HG03025 (cell line): ENCODE data around the gene TRMT61A.
"Not testable (repeated sequence)": the region's sequence is repeated elsewhere in the genome, so short reads cannot be mapped to it uniquely, and the experiment has no call there.

Experiments
- ATAC-seq: cut with Tn5 transposase; IDR thresholded peaks from one replicate; pipeline ENCODE4 v1.9.1; 2021; ENCODE audit warnings: mild to moderate bottlenecking, moderate library complexity; ENCODE audit not compliant: unreplicated experiment, low FRiP score

Gene TRMT61A

DNA sequence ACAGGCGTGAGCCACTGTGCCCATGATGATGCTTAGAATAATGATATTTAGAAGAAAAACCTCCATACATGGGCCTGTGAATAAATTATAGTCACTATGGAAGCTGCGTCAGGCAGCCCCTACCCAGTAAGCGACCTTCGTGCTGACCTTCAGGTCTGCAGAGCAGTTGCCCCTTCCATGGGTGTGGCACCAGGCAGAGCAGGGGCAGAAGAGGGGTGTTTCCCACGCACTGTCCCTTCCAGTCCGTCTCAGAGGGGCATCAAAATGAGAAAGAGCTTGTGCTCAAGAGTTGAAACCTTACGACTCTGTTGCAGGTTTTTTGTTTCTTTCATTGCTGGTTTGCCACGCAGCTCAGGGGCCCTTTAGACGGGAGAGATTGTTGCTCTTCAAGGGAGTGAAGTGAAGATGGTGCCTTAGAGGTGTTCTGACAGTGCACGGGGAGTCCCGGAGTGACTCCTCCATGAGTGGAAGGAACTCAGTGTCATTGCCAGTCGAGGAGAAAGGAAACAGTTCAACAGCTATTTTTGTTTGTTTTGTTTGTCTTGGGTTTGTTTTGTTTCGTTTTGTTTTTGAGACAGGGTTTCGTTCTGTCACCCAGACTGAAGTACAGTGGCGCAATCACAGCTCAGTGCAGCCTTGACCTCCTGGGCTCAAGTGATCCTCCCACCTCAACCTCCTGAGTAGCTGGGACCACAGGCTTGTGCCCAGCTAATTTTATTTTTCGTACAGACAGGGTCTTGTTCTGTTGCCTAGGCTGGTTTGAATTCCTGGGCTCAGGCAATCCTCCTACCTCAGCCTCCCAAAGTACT is 20.3 kb upstream of the TRMT61A start:
- no peak for ATAC-seq

DNA sequence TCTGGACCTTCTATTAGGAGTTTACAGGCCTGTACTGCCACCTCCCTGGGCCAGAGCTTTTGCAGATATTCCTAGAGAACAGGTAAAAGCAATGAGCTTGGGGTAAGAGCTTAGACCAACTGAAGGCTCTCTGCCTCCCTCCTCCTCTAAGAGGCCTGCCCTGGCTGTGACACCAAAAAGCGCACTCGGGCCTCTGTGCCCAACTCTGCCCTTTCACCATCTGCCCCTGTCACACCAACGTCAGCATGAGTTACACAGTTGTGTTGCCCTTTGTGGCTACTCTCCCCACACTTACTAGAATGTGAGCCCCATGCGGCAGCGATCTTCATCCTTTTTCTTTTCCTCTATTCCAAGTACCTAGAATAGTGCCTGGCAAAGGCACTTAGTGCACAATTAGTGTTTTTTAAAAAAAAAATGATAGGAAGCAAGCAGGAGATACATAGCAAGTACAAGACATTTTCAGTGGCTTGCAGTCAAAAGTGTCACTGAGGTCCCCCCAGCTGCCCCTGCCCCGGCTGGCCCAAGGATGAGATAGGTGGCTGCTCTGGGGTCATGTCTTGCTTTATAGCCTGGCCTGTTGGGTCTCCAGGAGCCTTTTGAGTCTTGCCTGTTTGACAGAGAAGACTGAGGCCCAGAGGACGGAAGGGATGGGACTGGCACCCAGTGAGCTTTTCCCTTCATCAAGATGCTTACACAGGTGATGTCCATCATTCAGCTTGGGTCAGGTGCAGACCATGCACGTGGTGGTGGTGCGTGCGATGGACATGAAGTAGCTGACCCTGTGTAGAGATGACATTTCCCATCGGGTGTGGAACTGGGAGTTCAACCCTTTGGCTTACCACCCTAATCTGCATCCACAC is 18.9 kb upstream of the TRMT61A start:
- ATAC-seq: no peak

DNA sequence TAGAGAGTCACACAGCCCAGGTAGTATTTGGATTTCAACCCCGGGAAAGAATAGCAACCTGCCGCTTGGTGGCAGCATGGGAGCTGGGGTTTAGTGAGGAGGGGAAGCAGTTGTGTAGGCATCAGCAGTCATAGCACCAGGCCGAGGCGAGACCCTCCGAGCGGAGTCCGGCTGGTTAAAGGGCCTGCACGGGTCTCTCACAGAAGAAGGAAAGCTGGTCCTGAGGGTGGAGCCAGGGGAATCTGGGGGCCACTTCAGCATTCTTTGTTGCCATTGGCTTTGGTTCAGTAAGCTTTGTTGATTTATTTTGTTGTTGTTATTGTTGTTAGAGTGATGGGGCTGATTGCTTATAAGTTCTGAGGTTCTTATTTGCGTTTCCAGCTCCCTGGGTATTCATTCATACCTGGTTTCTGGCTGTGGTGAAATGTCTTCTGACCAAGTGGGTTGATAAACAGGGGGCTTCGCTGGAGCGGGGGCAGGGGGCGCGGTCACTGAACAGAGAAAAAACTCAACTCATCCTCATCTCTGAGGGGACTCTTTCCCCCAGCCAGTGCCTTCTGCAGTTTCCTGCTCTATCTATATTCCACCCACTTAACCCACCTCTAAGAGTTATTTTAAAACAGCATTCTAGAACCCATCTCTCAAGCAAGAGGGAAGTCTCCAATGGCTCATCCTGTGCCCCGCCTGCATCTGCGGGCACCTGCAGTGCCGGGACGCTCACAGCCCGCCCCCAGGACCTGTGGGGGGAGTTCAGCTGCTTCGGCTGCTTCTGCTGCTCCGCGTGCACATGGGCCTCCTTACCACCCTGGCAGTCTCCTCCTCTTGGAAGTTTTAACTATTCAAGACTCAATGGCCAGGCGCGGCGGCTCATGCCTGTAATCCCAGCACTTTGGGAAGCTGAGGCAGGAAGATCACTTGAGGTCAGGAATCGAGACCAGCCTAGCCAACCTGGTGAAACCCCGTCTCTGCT is 18.0 kb upstream of the TRMT61A start:
- ATAC-seq: no peak

DNA sequence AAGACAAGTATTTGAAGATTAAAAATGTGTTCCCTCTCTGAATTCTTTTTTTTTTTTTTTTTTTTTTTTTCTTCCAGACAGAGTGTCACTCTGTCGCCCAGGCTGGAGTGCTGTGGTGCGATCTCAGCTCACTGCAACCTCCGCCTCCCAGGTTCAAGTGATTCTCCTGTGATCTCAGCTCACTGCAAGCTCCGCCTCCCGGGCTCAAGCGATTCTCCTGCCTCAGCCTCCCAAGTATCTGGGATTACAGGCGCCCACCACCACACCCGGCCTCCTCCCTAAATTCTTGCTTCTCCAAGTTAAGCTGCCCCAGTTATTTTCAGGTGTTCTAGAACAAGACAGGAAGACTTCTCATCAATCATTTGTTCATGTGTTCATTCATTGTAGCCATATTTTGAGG is 16.8 kb upstream of the TRMT61A start:
- ATAC-seq: not testable (repeated sequence)

DNA sequence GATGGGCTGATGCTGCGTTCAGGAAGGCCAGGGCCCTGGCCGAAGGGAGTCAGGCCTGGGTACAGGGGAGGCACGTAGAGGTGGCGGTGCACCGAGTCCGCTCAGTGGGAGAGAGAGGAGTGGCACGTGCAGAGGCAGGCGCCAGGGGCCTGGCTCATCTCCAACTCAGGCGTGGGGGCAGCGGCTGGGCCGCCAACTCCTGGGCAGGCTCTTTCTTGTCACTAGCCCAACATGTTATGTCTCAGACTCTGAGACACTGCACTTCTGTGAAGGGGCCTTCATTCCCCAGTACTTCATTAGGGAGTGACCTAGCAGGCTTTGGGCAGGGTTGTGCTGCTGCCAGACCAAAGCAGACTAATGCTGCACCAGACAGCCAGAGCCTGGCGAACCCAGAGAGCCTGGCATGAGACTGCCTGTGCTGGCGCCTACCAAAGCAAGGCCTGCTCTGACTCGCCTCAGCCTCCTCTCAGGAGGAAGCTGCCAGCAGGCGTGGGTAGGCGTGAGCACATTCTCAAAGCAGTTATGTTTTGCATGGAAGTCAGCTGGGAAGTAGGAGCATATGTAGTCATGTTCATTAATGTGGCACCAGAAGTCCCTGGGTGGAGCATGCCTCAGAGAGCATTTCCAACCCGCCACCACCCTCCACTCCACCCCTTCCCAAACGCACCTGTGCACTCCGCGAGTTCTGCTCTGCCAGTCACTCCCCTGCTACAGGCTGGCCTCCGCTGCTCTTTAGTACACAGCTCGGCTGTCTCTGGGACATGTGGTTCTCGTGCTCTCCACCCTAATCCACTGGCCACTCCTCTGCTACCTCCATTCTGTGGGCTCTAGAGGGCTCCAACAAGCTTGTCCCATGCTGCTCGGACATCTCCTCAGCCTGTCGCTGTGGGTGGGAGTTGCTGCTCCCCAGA is 16.0 kb upstream of the TRMT61A start:
- no peak for ATAC-seq

DNA sequence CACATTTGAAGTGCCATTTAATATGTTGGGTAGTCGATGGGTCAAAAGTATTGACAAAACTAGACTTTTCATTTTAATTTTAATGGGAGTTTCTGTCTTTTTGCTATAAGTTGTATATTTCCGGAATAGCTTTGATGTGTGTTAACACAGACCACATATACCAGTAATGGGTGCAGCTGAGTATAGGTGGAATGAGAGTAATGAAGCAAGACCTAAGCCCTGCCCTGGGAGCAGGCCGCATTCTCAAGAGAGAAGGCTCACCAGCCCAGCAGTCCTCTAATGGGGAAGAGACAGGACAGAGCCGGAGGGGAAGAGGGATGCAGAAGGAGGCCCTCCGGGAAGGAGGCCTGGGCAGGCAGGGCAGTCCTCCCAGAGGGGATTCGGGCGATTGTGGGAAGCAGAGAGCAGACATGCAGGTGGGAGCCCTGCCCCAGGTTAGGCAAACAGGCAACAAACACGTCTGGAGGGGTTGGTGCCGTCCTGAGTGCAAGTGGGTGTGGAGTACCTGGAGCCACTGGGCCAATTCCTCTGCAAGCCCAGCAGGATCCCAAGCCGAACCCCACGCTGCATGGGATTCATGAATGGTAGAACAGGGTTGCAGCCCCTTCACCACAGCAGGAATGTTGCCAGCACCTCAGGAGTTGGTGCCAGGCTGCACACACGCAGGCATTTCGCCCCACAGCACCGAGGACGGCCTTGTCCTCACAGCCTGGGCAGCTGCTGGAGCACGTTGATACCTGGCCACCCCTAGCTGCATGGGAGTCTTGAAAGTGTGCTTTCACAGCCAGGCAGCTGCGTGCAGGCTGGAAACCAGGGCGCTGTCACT is 14.2 kb upstream of the TRMT61A start:
- ATAC-seq: no peak

DNA sequence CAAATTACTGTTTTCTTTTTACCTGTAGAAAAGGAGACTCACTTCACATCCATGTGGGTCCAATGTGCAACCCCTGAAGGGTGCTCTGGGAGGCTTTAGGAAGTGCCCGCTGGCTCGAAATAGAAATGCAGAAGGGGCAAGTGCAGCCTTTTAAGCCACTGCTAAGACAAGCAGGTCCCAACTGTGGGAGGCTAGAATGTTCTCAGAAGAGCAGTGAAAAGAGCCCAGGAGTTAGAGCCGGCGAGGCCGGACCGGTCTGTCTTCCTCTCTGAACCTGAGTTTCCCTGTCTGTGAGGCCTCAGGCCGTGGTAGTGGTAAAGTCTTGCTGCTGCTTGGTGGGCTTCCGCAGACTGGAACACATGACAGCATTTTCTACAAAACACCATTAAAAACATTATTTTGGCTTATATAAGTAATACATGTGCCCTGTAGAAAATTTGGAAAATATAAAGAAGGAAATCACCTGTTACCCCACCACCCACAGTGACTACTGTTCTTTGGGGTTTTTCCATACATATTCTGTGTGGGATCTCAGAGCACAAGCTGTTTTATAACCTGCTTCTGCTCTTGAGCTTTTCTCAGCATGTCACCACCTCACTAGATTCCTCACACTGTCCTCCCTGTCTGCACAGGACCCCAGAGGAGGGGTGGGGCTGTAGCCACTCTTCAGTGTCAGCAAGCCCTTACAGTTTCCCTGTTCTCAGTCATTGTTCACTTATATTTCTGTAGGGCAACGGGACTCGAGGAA is 12.4 kb upstream of the TRMT61A start:
- no peak for ATAC-seq

DNA sequence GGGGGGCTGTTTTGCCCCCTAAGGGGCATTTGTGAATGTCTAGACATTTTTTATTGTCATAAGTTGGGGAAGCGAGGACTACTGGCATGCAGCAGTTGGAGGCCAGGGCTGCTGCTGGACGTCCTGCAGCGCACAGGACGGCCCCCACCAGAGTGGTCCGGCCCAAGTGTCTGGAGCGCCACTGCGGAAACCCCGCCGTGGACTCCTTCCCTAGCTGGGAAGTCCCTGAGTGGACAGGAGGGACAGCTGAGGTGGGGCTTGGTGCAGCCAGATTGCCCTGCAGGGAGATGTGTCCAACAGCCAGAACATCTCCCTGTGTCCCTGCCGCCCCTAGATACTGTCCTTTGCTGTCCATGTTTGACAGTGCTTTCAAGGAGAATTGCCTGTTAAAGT is 11.8 kb upstream of the TRMT61A start:
- no peak for ATAC-seq

DNA sequence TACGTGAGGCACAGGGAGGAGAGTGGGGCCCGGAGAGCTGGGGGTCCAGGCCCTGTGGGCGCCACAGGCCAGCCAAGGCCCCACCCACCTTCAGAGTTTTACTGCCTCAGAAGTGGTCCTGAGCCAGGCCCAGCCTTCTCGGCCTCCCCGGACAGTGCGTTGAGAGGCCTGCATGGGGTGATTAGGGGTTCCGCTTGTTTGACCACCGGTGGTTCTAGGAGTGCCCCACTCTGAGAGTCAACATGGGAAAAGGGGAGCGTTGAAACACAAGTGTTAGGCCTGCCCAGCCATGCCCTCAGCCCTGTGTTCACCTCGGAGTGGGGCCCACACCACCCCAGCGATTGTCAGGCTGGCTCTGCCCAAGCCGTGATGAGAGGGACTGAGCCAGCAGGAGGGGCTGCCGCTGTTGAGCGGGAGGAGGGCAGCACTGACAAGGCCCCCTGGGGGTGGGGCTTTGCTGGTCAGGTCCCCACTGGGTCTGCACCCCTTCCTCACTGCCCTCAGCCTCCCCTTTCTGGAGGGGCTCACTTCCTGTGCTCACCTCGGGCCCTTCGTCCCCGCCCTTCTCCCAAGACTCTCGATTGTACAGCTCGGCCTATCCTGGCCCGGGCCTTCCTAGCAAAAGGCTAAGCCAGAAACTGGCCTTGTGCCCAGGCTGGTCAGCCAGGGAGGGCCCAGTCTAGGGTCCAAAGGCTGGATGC is 11.1 kb upstream of the TRMT61A start:
- no peak for ATAC-seq

DNA sequence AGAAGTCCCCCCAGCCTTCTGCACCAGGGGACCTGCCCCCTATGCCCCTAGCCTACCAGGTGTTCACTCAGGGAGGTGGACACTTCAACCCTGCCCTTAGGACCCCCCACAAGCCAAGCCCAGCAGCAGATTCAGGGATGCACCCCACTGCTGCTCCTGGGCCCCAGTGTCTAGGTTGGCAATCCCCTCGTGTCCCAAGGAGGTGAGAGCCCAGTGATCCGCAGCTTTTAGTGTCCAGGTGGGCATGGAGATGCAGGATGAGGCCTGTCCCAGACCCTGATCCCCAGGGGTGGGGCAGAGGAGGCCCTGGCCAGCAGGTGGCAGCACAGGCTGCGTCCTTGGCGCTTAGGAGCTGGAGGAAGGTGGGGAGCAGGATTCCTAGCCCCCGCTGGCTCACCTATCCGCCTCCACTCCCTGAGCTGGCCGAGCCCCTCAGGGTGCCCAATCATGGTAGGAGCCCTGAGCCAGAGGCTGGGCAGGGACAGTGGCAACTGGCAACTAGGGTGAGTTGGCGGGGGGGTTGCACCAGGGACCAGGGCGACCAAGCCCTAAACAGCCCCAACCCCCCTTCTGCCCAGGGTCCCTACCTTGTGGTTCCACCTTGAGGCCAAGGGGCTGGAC is 10.5 kb upstream of the TRMT61A start:
- no peak for ATAC-seq

DNA sequence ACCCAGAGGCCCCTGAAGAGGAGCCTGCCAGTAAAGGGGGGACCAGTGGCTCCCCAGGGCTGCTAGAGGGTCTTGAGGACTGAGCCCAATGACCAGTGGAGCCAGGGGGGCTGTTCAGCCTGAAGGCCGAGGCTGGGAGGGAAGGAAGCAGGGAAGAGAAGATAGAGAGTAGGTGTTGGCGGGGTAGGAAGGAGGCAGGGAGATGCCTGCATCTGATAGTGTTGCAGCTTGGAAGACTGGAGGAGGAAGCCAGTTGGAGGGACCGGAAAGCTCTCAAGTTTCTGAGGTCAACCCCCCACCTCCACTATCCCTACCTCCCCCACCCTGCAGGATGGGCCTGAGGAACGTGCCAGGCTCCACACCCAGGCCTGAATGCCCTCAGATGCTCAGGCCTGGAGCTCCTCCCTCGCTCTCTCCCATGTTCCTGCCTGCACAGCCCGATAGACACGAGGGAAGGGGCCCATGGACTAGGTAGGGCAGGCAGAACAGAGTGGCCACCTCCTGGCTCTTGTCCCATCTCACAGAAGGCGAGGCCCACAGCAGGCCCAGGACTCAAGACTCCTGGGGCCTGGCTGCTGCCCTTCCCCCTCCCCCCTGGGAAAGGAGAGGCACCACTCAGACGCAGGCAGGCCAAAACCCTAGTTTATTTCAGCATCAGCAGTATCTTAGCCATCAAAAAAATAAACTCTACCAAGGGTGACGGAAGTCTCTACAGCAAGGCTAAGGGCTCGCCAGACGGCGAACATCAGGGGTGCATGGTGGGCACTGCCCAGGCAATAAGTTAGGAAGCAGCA is 9.8 kb upstream of the TRMT61A start:
- no peak for ATAC-seq

DNA sequence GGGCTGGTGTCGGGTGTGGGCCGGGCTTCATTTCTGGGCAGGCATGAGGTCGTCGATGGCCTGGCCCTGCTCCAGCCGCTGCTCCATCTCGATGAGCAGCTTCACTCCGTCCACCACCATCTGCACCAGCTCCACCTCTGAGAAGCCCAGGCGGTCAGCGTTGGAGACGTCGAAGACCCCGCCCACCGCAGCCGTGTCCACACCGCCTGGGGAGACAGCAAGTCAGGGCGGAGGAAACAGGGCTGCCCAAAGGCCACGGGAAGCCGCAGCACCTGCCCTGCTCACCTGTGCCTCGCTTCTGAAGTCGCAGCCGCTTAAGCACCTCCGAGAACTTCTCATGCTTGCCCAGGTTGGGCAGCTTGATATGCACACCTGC is 9.2 kb upstream of the TRMT61A start:
- no peak for ATAC-seq

DNA sequence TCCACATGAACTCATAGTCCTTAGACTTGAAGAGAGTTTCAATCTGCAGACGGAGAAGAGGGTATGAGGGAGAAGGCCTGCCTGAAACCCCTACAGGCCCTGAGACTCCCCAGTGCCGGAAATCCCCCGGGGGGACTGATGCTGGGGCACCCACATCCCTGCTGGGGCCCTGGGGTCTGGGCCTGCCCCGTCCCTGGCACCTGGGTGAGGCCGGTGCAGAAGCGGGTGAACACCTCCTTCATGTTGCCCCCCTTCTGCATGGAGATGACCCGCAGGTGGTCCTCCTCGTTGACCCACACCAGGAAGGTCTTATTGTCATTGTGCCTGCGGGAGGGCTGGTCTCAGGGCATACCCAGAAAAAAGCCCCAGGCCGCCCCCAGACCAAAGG is 8.7 kb upstream of the TRMT61A start:
- no peak for ATAC-seq

DNA sequence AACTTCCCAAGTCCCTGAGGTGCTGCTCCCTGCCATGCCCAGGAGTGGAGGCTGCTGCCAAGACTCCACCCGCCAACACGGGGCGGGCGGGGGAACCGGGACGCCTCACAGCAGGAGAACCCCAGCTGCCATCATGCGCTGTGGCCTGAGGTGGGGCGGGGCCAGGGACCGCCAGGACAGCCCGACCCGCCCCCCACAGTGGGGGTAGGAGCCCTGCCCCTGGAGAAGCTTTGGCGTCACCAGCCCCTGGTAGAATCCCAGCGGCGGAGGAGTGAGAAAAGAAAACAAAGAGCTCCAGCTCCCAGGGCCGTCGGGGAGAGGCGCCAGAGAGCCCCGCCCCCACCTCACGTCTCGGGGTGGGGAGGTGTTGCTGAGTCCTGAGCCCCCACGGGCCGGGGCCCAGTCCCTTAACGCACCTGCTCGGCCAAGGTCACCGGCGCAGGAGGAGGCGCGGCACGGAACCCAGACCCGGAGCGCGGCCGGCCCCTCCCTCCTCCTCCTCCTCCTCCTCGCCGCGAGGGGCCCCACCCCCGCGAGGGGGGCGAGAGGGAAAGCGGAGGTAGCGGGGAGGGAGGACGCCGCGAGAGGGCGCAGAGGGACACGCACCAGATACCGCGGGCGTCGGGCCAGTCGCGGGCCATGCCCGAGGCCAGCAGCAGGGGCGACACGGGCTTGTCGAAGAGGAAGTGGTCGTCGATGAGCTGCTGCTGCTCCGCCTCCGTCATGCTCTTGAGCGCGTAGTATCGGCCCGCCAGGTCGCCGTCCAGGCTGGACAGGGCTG is 8.1 kb upstream of the TRMT61A start:
- no peak for ATAC-seq

DNA sequence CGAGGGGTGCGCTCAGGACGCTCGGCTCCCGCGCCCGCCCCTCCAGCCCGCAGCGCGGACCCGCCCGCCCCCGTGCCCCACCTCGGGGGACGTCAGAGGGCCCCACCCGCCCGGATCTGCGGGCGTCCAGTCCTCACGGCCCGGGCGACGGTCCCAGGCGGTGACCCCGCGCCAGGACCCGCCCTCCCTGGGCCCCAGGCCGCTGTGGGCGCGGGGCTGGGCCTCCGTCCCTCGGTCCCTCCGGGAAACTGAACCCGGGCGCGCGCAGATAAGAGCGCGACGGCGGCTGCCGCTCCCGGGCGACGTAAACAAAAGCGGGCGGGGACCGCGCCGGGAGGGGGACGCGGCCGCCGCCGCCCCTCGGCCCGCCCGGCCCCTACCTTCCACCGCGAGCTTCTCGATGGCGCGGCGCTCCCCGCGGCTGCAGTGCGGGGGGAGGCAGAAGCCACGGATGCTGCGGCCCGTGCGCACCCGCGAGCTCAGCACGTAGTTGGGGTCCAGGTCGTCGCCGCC is 7.5 kb upstream of the TRMT61A start:
- no peak for ATAC-seq
